K562 (cell line): ENCODE results near the gene SKOR1. TPM values are rescaled to one million over a fixed set of nuclear protein-coding genes. Genes with fewer than 3 reads are reported as not detected.

Experiments
- ATF7 ChIP-seq: fragments of 450-650 bp; IDR thresholded peaks from 2 replicates; pipeline ENCODE4 v1.7.1; 2014; ENCODE audit warnings: mild to moderate bottlenecking, moderate library complexity
- DIDO1 ChIP-seq: fragments of 450-650 bp; IDR thresholded peaks from 2 replicates; pipeline ENCODE4 v1.6.1; 2016; ENCODE audit warnings: low read depth, missing biosample characterization, missing genetic modification characterization
- HOXB6 ChIP-seq: fragments of 250-450 bp; sonication (Bioruptor Pico); IDR thresholded peaks from 2 replicates; pipeline ENCODE4 v1.5.1; 2022; ENCODE audit warnings: mild to moderate bottlenecking, borderline replicate concordance
- KLF16 ChIP-seq: IDR thresholded peaks from 2 replicates; pipeline ENCODE4 v1.6.1; 2016; ENCODE audit warnings: antibody characterized with exemption
- MYNN ChIP-seq, 2 experiments: sonication (generic); formaldehyde crosslinking in 1 of 2; IDR thresholded peaks; 2 replicates each; pipeline versions ENCODE4 v1.5.0 to v1.6.1; 2016 to 2020; ENCODE audit warnings: antibody characterized with exemption in 1 of 2, missing genetic modification reagents in 1 of 2
- NR4A1 ChIP-seq, 2 experiments: fragments of 250-450 bp in 1 of 2; fragments of 450-650 bp in 1 of 2; sonication (Bioruptor Pico) in 1 of 2; IDR thresholded peaks; 2 replicates each; pipeline versions ENCODE4 v1.4.0 to v1.6.1; 2016 to 2020; ENCODE audit warnings: mild to moderate bottlenecking in 2 of 2, missing compliant biosample characterization in 1 of 2, missing genetic modification characterization in 1 of 2, moderate library complexity in 1 of 2
- REST ChIP-seq, 2 experiments: fragments of 450-650 bp; formaldehyde crosslinking in 1 of 2; IDR thresholded peaks; 2 replicates each; pipeline versions ENCODE4 v1.4.0 to v1.6.1; 2014 to 2020; ENCODE audit warnings: mild to moderate bottlenecking in 2 of 2, borderline replicate concordance in 1 of 2, low read depth in 1 of 2
- SREBF2 ChIP-seq: sonication (generic); formaldehyde crosslinking; IDR thresholded peaks from 2 replicates; pipeline ENCODE4 v1.4.0; 2020; ENCODE audit warnings: mild to moderate bottlenecking, missing genetic modification reagents
- STAT5A ChIP-seq: IDR thresholded peaks from 2 replicates; pipeline ENCODE4 v1.6.1; 2012; ENCODE audit warnings: low read length, inconsistent platforms, borderline replicate concordance
- TRIM25 ChIP-seq: fragments of 450-650 bp; IDR thresholded peaks from 2 replicates; pipeline ENCODE4 v1.7.0; 2016; ENCODE audit warnings: borderline replicate concordance
- ZFP30 ChIP-seq: fragments of 250-450 bp; sonication (Bioruptor Pico); IDR thresholded peaks from 2 replicates; pipeline ENCODE4 v1.8.0; 2022; ENCODE audit warnings: moderate library complexity, mild to moderate bottlenecking, inconsistent platforms, borderline replicate concordance
- ZNF384 ChIP-seq: IDR thresholded peaks from 2 replicates; pipeline ENCODE4 v1.6.1; 2012; ENCODE audit warnings: low read depth, low read length, improper control_type of control experiment
- ZNF77 ChIP-seq: fragments of 250-450 bp; sonication (Bioruptor Pico); IDR thresholded peaks from 2 replicates; pipeline ENCODE4 v1.5.0; 2020
- polyA plus RNA-seq, 8 experiments: library from polyadenylated mRNA; depleted of rRNA in 4 of 8; stranded (reverse) in 5 of 8; unstranded in 3 of 8; fragments of >200 nt; fragmentation: Nextera tagmentation in 2 of 8; fragmentation: Illumina TruSeq in 1 of 8; extraction: Ambion mirVana in 2 of 8; extraction: Trizol in 1 of 8; gene quantifications; 2 replicates each; pipeline versions ENCODE4 v1.2.1 to v1.2.3, GENCODE V29; 2011 to 2014; ENCODE audit warnings: inconsistent platforms in 1 of 8, missing spikeins in 1 of 8
- total RNA-seq, 7 experiments: library from RNA; depleted of rRNA in 6 of 7; stranded (reverse); fragments of >200 nt in 6 of 7; fragmentation: Illumina TruSeq in 2 of 7; extraction: Trizol in 2 of 7; gene quantifications; 2 replicates each; pipeline versions ENCODE4 v1.2.1 to v1.2.3, GENCODE V29; 2011 to 2021; ENCODE audit warnings: low replicate concordance in 1 of 7
- TF ChIP-seq, protein P1 (sequence below), 2 experiments: fragments of 150-350 bp in 1 of 2; IDR thresholded peaks; 2 replicates each; pipeline ENCODE4 v1.6.1; 2012 to 2016; ENCODE audit warnings: low read depth in 2 of 2, low read length in 2 of 2, mild to moderate bottlenecking in 1 of 2, moderate library complexity in 1 of 2

SKOR1 gene
- total and polyA plus RNA-seq, 9 of the 15 experiments (the other 6 are each of a cell fraction or from before 2014, with no cell fraction given) = 0.04 to 0.41 (median 0.09) TPM; not detected in 3

- TF ChIP-seq, protein P1, sequence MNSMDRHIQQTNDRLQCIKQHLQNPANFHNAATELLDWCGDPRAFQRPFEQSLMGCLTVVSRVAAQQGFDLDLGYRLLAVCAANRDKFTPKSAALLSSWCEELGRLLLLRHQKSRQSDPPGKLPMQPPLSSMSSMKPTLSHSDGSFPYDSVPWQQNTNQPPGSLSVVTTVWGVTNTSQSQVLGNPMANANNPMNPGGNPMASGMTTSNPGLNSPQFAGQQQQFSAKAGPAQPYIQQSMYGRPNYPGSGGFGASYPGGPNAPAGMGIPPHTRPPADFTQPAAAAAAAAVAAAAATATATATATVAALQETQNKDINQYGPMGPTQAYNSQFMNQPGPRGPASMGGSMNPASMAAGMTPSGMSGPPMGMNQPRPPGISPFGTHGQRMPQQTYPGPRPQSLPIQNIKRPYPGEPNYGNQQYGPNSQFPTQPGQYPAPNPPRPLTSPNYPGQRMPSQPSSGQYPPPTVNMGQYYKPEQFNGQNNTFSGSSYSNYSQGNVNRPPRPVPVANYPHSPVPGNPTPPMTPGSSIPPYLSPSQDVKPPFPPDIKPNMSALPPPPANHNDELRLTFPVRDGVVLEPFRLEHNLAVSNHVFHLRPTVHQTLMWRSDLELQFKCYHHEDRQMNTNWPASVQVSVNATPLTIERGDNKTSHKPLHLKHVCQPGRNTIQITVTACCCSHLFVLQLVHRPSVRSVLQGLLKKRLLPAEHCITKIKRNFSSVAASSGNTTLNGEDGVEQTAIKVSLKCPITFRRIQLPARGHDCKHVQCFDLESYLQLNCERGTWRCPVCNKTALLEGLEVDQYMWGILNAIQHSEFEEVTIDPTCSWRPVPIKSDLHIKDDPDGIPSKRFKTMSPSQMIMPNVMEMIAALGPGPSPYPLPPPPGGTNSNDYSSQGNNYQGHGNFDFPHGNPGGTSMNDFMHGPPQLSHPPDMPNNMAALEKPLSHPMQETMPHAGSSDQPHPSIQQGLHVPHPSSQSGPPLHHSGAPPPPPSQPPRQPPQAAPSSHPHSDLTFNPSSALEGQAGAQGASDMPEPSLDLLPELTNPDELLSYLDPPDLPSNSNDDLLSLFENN (IDR thresholded peaks at IDR 0.05; ENCODE audit: low read depth in 2 of 2, low read length in 2 of 2) = no peak
- no peak for TF ChIP-seq ATF7
- TF ChIP-seq SREBF2 = no peak
- TF ChIP-seq TRIM25 = no peak
- no peak for TF ChIP-seq HOXB6 (CRISPR knock-in tag)
- no peak for TF ChIP-seq ZNF77
- TF ChIP-seq REST (IDR thresholded peaks at IDR 0.05; ENCODE audit: borderline replicate concordance) = peak; percentile 36; the same call in 1 of the 2 replicates
- TF ChIP-seq REST (CRISPR knock-in tag; IDR thresholded peaks at IDR 0.05; ENCODE audit: low read depth) = no peak
- no peak for TF ChIP-seq MYNN (IDR thresholded peaks at IDR 0.05)
- no peak for TF ChIP-seq MYNN (CRISPR knock-in tag; IDR thresholded peaks at IDR 0.05)
- TF ChIP-seq KLF16 = 0 out of 2 replicates have a peak, but pooled peaks have one; percentile 16
- TF ChIP-seq STAT5A = no peak
- peak; percentile 90 for TF ChIP-seq ZNF384
- no peak for TF ChIP-seq DIDO1 (tag)
- no peak for TF ChIP-seq ZFP30 (CRISPR knock-in tag)
- TF ChIP-seq NR4A1 (CRISPR knock-in tag; IDR thresholded peaks at IDR 0.05) = no peak
- no peak for TF ChIP-seq NR4A1 (tag; IDR thresholded peaks at IDR 0.05)
Measured at GRCh38 chr15:67836477-67836876, 11.2 kb downstream of the SKOR1 start (continued).
